HCT116 (cell line): Measurements from ENCODE around the gene SLC12A1.

Experiments
- CTCF ChIP-seq, 3 experiments: fragments of 200-600 bp in 1 of 3; sonication (generic) in 1 of 3; IDR thresholded peaks in 2 of 3; conservative IDR thresholded peaks in 1 of 3; 2 replicates each; pipeline ENCODE4 v1.5.1; 2012 to 2017; ENCODE audit warnings: low read depth in 2 of 3, low read length in 2 of 3, antibody characterized with exemption in 1 of 3, borderline replicate concordance in 1 of 3, control low read depth in 1 of 3, mild to moderate bottlenecking in 1 of 3, mixed read lengths in 1 of 3, mixed run types in 1 of 3, moderate library complexity in 1 of 3; ENCODE audit not compliant: insufficient read depth in 1 of 3
- EZH2 ChIP-seq: fragments of 200-600 bp; sonication (generic); IDR thresholded peaks from 2 replicates; pipeline ENCODE4 v1.6.1; 2017; ENCODE audit warnings: antibody characterized with exemption, mixed run types
- JUND ChIP-seq: IDR thresholded peaks from 2 replicates; pipeline ENCODE4 v1.6.1; 2012
- POLR2A ChIP-seq: IDR thresholded peaks from 2 replicates; pipeline ENCODE4 v1.7.0; 2011; ENCODE audit warnings: borderline replicate concordance; ENCODE audit not compliant: insufficient read depth, insufficient read length; ENCODE audit errors: extremely low read depth
- POLR2AphosphoS5 ChIP-seq: IDR thresholded peaks from 2 replicates; pipeline ENCODE4 v1.6.1; 2011; ENCODE audit warnings: mild to moderate bottlenecking, low read depth, low read length, moderate library complexity
- RAD21 ChIP-seq: IDR thresholded peaks from 2 replicates; pipeline ENCODE4 v1.6.1; 2012; ENCODE audit warnings: low read depth, mild to moderate bottlenecking
- SP1 ChIP-seq: IDR thresholded peaks from 2 replicates; pipeline ENCODE4 v1.6.1; 2012; ENCODE audit warnings: low read depth
- SRF ChIP-seq: IDR thresholded peaks from 2 replicates; pipeline ENCODE4 v1.6.1; 2012; ENCODE audit warnings: low read depth
- TF ChIP-seq, protein P1 (sequence below): IDR thresholded peaks from 2 replicates; pipeline ENCODE4 v1.6.1; 2012; ENCODE audit warnings: low read depth

GRCh38 chr15:48266024-48266689 is 60.1 kb downstream of the SLC12A1 start:
- TF ChIP-seq POLR2A, result no peak
- TF ChIP-seq CTCF (IDR thresholded peaks at IDR 0.05 in 2 of 3, conservative IDR thresholded peaks at IDR 0.05 in 1 of 3; ENCODE audit: borderline replicate concordance in 1 of 3, insufficient read depth in 1 of 3, low read depth in 2 of 3, low read length in 2 of 3), result no peak
- TF ChIP-seq, protein P1, sequence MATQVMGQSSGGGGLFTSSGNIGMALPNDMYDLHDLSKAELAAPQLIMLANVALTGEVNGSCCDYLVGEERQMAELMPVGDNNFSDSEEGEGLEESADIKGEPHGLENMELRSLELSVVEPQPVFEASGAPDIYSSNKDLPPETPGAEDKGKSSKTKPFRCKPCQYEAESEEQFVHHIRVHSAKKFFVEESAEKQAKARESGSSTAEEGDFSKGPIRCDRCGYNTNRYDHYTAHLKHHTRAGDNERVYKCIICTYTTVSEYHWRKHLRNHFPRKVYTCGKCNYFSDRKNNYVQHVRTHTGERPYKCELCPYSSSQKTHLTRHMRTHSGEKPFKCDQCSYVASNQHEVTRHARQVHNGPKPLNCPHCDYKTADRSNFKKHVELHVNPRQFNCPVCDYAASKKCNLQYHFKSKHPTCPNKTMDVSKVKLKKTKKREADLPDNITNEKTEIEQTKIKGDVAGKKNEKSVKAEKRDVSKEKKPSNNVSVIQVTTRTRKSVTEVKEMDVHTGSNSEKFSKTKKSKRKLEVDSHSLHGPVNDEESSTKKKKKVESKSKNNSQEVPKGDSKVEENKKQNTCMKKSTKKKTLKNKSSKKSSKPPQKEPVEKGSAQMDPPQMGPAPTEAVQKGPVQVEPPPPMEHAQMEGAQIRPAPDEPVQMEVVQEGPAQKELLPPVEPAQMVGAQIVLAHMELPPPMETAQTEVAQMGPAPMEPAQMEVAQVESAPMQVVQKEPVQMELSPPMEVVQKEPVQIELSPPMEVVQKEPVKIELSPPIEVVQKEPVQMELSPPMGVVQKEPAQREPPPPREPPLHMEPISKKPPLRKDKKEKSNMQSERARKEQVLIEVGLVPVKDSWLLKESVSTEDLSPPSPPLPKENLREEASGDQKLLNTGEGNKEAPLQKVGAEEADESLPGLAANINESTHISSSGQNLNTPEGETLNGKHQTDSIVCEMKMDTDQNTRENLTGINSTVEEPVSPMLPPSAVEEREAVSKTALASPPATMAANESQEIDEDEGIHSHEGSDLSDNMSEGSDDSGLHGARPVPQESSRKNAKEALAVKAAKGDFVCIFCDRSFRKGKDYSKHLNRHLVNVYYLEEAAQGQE, result no peak
- no peak for TF ChIP-seq SP1
- no peak for TF ChIP-seq POLR2AphosphoS5
- TF ChIP-seq JUND, result no peak
- TF ChIP-seq EZH2, result no peak
- TF ChIP-seq SRF, result no peak
- no peak for TF ChIP-seq RAD21
